Measurements from ENCODE around the gene GDF11. TPM values are rescaled to one million over a fixed set of nuclear protein-coding genes. Genes with fewer than 3 reads are reported as not detected.

GDF11 gene
- total RNA-seq, 1 experiment from 2014 or later: 9.4 TPM

DNA sequence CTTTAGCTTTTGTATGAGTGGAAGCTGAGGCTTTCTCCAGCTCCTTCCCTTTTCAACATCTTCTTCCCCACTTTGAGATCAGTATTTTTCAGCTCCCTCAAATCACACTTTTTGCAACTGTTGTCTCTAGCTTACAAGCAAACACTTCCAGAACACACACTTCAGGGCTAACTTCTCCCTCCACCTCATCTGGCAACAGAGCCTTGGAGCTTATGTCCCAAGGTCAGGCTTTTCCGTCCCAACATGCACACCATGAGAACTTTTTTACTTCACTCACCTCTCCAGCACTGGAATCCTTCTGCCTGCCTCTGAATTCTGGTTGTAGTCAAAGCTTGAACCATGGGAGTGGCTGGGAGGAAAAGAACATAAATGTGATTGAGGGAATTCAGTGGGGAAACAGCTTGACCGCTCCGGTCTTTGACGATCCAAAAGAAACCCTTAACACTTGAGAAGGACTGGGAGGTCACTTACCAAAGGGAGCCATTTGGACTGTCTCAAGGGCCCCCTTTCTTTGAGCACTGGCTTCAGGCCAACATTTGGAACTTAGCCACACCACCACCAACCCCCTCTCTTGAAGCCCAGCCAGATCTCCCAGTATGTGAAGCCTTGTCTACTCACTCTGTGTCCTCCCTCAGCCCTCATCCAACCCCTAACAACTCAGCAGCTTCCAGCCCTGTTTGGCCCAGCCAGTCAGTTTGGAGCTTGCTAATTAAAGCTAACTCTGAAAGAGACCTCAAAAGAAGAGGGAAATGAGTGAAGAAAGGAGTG is 31.0 kb upstream of the GDF11 start:
- Histone ChIP-seq H3F3A (ENCODE audit: insufficient read depth, low read depth) (peaks cover 19% of the 10 kb centered on the region), H3K9me2 (ENCODE audit: insufficient read depth) (no peaks in the 10 kb centered on the region), H4K20me1 (ENCODE audit: insufficient read depth) (no peaks in the 10 kb centered on the region), H3K36me3 (ENCODE audit: low read depth) (no peaks in the 10 kb centered on the region), H2AFZ (no peak overlapping the region), H3K4me2 (no peak overlapping the region), H3K9me3 (ENCODE audit: insufficient read depth, low read depth) (no peaks in the 10 kb centered on the region), H3K4me3 (no peak overlapping the region), H3K27me3 (ENCODE audit: insufficient read depth, low read depth) (peaks cover 50% of the 10 kb centered on the region), H3K27ac (no peak overlapping the region), H3K79me2 (ENCODE audit: low read depth) (peaks cover 3% of the 10 kb centered on the region; the same call in 1 of the 2 replicates), H3K4me1 (replicated peaks; ENCODE audit: insufficient read depth) (peaks cover 14% of the 10 kb centered on the region)
- TF ChIP-seq, protein P1, sequence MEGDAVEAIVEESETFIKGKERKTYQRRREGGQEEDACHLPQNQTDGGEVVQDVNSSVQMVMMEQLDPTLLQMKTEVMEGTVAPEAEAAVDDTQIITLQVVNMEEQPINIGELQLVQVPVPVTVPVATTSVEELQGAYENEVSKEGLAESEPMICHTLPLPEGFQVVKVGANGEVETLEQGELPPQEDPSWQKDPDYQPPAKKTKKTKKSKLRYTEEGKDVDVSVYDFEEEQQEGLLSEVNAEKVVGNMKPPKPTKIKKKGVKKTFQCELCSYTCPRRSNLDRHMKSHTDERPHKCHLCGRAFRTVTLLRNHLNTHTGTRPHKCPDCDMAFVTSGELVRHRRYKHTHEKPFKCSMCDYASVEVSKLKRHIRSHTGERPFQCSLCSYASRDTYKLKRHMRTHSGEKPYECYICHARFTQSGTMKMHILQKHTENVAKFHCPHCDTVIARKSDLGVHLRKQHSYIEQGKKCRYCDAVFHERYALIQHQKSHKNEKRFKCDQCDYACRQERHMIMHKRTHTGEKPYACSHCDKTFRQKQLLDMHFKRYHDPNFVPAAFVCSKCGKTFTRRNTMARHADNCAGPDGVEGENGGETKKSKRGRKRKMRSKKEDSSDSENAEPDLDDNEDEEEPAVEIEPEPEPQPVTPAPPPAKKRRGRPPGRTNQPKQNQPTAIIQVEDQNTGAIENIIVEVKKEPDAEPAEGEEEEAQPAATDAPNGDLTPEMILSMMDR (conservative IDR thresholded peaks at IDR 0.05): no peak
- no peak for TF ChIP-seq EZH2 (IDR thresholded peaks at IDR 0.05; ENCODE audit: low read depth)
- DNase-seq: no peak
- intact Hi-C loops (cut with micrococcal nuclease; ENCODE audit: unreplicated experiment): no loop called here
- CTCF ChIA-PET: interaction anchor here (0.6 kb wide), 1 partner anchor 193 kb away, joined by 11 read pairs; no protein-coding TSS in a partner anchor
- BruUV-seq (replicated peaks): no TSS peak
- POLR2A ChIA-PET (ENCODE audit: unreplicated experiment): no interaction called here

DNA sequence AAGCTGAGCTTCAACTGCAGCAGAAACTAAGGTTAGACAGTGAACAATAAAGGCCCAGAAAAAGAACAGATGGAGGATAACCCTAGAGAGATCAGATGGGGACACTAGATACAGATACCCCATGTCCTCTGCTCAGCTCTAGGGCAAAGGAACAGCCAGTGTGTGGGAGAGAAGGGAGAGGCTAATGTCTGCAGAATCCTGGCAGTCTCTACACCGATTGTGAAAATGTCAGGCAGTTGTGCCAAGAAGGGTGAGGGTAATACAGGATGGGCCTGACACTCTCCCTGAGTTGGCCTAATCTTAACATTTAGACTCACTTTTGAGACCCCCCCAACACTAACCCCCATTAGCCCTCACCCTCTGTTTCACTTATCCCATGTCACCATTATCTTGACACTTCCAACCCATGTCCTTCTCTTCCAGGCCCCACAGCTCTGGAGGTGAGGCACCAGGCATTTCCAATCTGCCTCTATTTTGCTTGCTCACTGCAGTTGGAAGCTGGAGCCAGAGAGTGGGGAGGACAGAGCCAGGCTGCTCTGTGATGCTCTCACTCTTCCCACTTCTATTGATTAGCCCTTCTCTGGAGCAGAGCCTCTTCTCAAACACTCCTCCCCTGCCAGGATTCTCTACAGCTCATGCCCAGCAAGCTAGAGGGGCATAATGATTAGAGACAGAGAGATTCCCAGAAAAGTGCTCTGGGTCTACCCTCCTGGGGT is 30.1 kb upstream of the GDF11 start:
- Histone ChIP-seq H3K27me3 (ENCODE audit: insufficient read depth, low read depth) (peaks cover 44% of the 10 kb centered on the region), H3K9me3 (ENCODE audit: insufficient read depth, low read depth) (no peaks in the 10 kb centered on the region), H3K4me3 (no peak overlapping the region), H3K4me1 (replicated peaks; ENCODE audit: insufficient read depth) (peaks cover 23% of the 10 kb centered on the region), H2AFZ (no peak overlapping the region), H3K4me2 (no peak overlapping the region), H3F3A (ENCODE audit: insufficient read depth, low read depth) (peaks cover 19% of the 10 kb centered on the region), H4K20me1 (ENCODE audit: insufficient read depth) (no peaks in the 10 kb centered on the region), H3K27ac (no peak overlapping the region), H3K79me2 (ENCODE audit: low read depth) (peaks cover 5% of the 10 kb centered on the region; the same call in 1 of the 2 replicates), H3K9me2 (ENCODE audit: insufficient read depth) (no peaks in the 10 kb centered on the region), H3K36me3 (ENCODE audit: low read depth) (no peaks in the 10 kb centered on the region)
- POLR2A ChIA-PET (ENCODE audit: unreplicated experiment): no interaction called here
- CTCF ChIA-PET: no interaction called here
- no peak for TF ChIP-seq EZH2 (IDR thresholded peaks at IDR 0.05; ENCODE audit: low read depth)
- TF ChIP-seq, protein P1 (conservative IDR thresholded peaks at IDR 0.05): no peak
- intact Hi-C loops (cut with micrococcal nuclease; ENCODE audit: unreplicated experiment): no loop called here
- DNase-seq: no peak
- no TSS peak for BruUV-seq (replicated peaks)

DNA sequence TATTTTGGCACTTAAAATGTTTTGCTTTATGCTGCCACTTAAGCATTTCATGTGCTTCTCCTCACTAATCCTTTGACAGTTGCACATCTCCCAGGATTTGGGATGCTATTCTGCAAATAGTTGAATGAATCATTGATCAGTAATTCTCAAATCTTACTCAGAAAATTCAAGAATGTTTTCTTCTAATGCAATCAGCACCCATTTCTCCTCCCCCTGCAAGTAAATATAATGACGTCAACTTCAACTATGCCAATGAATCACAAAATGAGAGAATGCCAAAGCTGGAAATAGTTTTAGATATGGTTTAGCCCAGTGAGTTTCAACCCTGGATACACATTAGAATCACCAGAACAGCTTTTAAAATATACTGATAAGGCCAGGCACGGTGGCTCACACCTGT is 29.2 kb upstream of the GDF11 start:
- Histone ChIP-seq H3K27me3 (ENCODE audit: insufficient read depth, low read depth) (peaks cover 35% of the 10 kb centered on the region), H3K4me2 (no peak overlapping the region), H3K36me3 (ENCODE audit: low read depth) (no peaks in the 10 kb centered on the region), H3K4me3 (no peak overlapping the region), H3K4me1 (replicated peaks; ENCODE audit: insufficient read depth) (peaks cover 24% of the 10 kb centered on the region), H3K9me3 (ENCODE audit: insufficient read depth, low read depth) (no peaks in the 10 kb centered on the region), H3K27ac (no peak overlapping the region), H2AFZ (no peak overlapping the region), H3K79me2 (ENCODE audit: low read depth) (peaks cover 5% of the 10 kb centered on the region; the same call in 1 of the 2 replicates), H3K9me2 (ENCODE audit: insufficient read depth) (no peaks in the 10 kb centered on the region), H4K20me1 (ENCODE audit: insufficient read depth) (no peaks in the 10 kb centered on the region), H3F3A (ENCODE audit: insufficient read depth, low read depth) (peaks cover 19% of the 10 kb centered on the region)
- ChIA-PET POLR2A (ENCODE audit: unreplicated experiment) (no interaction called here), CTCF (interaction anchor here (0.6 kb wide), 1 partner anchor 57 kb away, joined by 4 read pairs; no protein-coding TSS in a partner anchor)
- no peak for TF ChIP-seq EZH2 (IDR thresholded peaks at IDR 0.05; ENCODE audit: low read depth)
- TF ChIP-seq, protein P1 (conservative IDR thresholded peaks at IDR 0.05): no peak
- peak in 1 of 2 experiments; percentile 51 for DNase-seq
- BruUV-seq (replicated peaks): no TSS peak
- intact Hi-C loops (cut with micrococcal nuclease; ENCODE audit: unreplicated experiment): no loop called here

All from PC-9 (cell line).